Naive thymus-derived CD8-positive, alpha-beta T cell (primary cell): ENCODE measurements around the gene UNKL. TPM values are rescaled to one million over a fixed set of nuclear protein-coding genes. Genes with fewer than 3 reads are reported as not detected.

Experiments
- ATAC-seq, 2 donors: fragments of 150-1000 bp; cut with Tn5 transposase in 1 of 2; sonication (Bioruptor Pico), chemical (Tn5 transposase) in 1 of 2; 1 replicate in 1 of 2; 2 replicates in 1 of 2; pipeline ENCODE4 v1.10.0; 2021; ENCODE audit warnings: mild to moderate bottlenecking in 2 of 2, moderate library complexity in 2 of 2
- POLR2A ChIA-PET: fragments of 350-600 bp; sonication (Branson Sonifier 250); formaldehyde crosslinking; loops from one replicate; lab custom pipeline; 2021; ENCODE audit warnings: antibody characterized with exemption; lab: Charles Lee
- DNase-seq, 10 donors: peaks; one replicate each; pipeline versions ENCODE4 v3.0.0 to v3.0.0-alpha.2; 2020 to 2022
- H3K27ac Mint-ChIP-seq, 10 donors: one replicate each; pipeline ENCODE4 v1.8.0; 2020 to 2022; ENCODE audit warnings: mild to moderate bottlenecking in 10 of 10, mixed read lengths in 10 of 10, moderate library complexity in 4 of 10, inconsistent platforms in 1 of 10
- H3K27me3 Mint-ChIP-seq, 5 donors: one replicate each; pipeline ENCODE4 v1.8.0; 2021 to 2022; ENCODE audit warnings: mixed read lengths in 5 of 5
- H3K36me3 Mint-ChIP-seq, 3 donors: one replicate each; pipeline ENCODE4 v1.8.0; 2020 to 2022; ENCODE audit warnings: mixed read lengths in 3 of 3, mild to moderate bottlenecking in 2 of 3, inconsistent platforms in 1 of 3
- H3K4me1 Mint-ChIP-seq, 4 donors: one replicate each; pipeline ENCODE4 v1.8.0; 2021 to 2022; ENCODE audit warnings: mixed read lengths in 4 of 4
- H3K4me3 Mint-ChIP-seq, 10 donors: one replicate each; pipeline ENCODE4 v1.8.0; 2020 to 2022; ENCODE audit warnings: mild to moderate bottlenecking in 10 of 10, mixed read lengths in 10 of 10, moderate library complexity in 6 of 10, inconsistent platforms in 1 of 10
- H3K9me3 Mint-ChIP-seq, 9 donors: one replicate each; pipeline ENCODE4 v1.8.0; 2020 to 2022; ENCODE audit warnings: mixed read lengths in 9 of 9, mild to moderate bottlenecking in 3 of 9, inconsistent platforms in 1 of 9, moderate library complexity in 1 of 9
- polyA plus RNA-seq, 3 donors: library from polyadenylated mRNA; unstranded; fragments of 300-500 nt; fragmentation: Illumina TruSeq; gene quantifications; one replicate each; pipeline ENCODE4 v1.2.3, GENCODE V29; 2021
- total RNA-seq, 8 experiments: library from RNA in 2 of 8; stranded (reverse) in 2 of 8; gene quantifications; one replicate each; pipeline ENCODE4 v1.2.3 and lab custom pipeline; 2021 to 2026

The UNKL gene
- total and polyA plus RNA-seq, 5 experiments from 2014 or later = 8.3 to 151 (median 11.0) TPM

DNA sequence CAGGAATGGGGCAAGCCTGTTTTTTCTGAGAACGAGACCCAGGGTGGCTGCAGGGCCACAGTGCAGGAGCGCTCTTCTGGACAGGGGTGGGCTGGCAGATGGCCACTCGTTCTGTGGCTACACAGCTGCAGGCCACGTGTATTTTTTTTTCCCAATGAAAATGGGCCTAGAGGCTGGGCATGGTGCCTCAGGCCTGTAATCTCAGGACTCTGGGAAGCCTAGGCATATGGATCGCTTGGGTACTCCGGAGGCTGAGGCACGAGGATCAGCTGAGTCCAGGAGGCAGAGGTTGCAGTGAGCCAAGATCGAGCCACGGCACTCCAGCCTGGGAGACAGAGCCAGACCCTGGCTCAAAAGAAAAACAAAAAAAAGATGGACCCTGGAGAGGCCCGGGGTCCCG, 6.8 kb downstream of the UNKL start:
- no peaks in the 10 kb centered on the region for H3K9me3 Mint-ChIP-seq
- DNase-seq (no peak), ATAC-seq (no peak)
- H3K4me3 Mint-ChIP-seq = peak overlapping the region; percentile 58 to 86 (median 80)
- POLR2A ChIA-PET = interaction anchor here (0.6 to 2.7 kb wide), 7 partner anchors 9 to 298 kb away, joined by 3 to 19 read pairs (median 4); partner anchors contain the start of genes MAPK8IP3, TELO2 and UQCC4
- H3K27ac Mint-ChIP-seq = peak overlapping the region in 6 of 10 donors; percentile 31 to 72 (median 48)
- peaks cover 0 to 38% (median 2%) of the 10 kb centered on the region in 3 donors for H3K36me3 Mint-ChIP-seq
- peaks cover 7 to 57% (median 32%) of the 10 kb centered on the region in 4 donors for H3K4me1 Mint-ChIP-seq
- H3K27me3 Mint-ChIP-seq = no peaks in the 10 kb centered on the region

DNA sequence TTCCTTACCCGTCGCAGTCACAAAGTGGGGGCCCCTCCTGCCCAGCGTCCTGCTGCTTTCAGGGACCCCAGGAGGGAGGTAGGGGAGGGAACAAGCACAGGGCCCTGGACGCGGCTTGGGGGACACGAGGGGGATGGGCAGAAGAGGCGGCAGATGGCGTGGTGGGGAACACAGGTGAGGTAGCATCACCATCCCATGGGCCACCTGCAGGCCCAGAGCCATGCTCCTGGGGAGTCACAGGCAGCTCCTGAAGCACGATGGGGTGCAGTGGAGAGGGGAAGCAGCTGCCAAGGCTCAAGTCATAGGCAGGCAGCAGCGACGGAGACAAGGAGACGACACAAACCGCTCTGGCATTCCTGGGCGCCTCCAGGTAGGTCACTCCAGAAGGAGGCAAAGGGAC, 10.8 kb downstream of the UNKL start:
- Mint-ChIP-seq H3K9me3 (no peaks in the 10 kb centered on the region), H3K27me3 (no peaks in the 10 kb centered on the region), H3K4me3 (no peak overlapping the region), H3K36me3 (peaks cover 0 to 49% (median 2%) of the 10 kb centered on the region in 3 donors), H3K27ac (no peak overlapping the region), H3K4me1 (peaks cover 11 to 39% (median 17%) of the 10 kb centered on the region in 4 donors)
- POLR2A ChIA-PET = interaction anchor here (0.7 kb wide), 1 partner anchor 60 kb away, joined by 3 read pairs; no protein-coding TSS in a partner anchor
- DNase-seq = no peak
- ATAC-seq = no peak

DNA sequence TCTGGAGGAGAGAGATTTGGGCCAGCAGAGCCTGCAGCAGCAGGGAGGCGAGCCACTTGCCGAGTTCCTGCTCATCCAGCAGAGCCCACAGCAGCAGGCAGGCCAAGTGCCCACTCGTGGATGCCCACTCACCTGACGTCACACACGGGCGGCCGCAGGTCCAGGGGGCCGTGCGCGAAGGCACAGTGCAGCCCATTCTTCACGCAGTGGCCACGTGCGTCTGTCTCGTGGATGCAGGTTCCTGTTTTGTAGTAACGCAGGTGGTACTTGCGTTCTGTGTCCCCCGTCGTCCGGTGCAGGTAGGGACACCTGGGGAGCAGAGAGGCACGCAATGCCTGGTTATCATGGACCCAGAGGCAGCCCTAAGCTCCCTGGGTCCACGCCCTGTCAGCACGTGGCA, 11.5 kb downstream of the UNKL start:
- DNase-seq (no peak), ATAC-seq (no peak)
- POLR2A ChIA-PET = interaction anchor here (0.6 to 0.9 kb wide), 3 partner anchors 59 to 101 kb away, joined by 3 to 4 read pairs (median 3); no protein-coding TSS in a partner anchor
- no peaks in the 10 kb centered on the region for H3K9me3 Mint-ChIP-seq
- peak overlapping the region in 1 of 10 donors; percentile 50 for H3K4me3 Mint-ChIP-seq
- H3K27me3 Mint-ChIP-seq = no peaks in the 10 kb centered on the region
- peaks cover 11 to 33% (median 12%) of the 10 kb centered on the region in 4 donors for H3K4me1 Mint-ChIP-seq
- H3K36me3 Mint-ChIP-seq = peaks cover 0 to 54% (median 2%) of the 10 kb centered on the region in 3 donors
- peak overlapping the region in 1 of 10 donors; percentile 76 for H3K27ac Mint-ChIP-seq

DNA sequence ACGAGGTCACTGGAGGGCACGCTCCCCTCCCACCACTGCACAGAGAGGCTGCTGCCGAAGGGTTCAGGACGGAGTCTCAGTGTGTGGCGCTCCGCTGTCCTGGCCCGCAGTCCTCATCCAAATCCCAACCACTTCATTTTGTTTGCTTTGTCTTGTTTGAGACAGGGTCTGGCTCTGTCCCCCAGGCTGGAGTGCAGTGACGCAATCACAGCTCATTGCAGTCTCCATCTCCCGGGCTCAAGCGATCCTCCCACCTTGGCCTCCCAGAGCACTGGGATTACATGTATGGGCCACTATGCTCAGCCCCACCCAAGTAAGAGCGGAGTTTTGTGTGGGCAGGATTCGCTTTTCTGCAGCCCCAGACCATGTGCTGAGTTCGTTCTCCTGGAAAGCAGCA, 12.7 kb downstream of the UNKL start:
- Mint-ChIP-seq H3K4me3 (no peak overlapping the region), H3K27me3 (no peaks in the 10 kb centered on the region), H3K4me1 (peaks cover 5 to 27% (median 7%) of the 10 kb centered on the region in 4 donors), H3K9me3 (no peaks in the 10 kb centered on the region), H3K36me3 (peaks cover 0 to 53% (median 2%) of the 10 kb centered on the region in 3 donors), H3K27ac (no peak overlapping the region)
- POLR2A ChIA-PET = no interaction called here
- no peak for DNase-seq
- no peak for ATAC-seq

DNA sequence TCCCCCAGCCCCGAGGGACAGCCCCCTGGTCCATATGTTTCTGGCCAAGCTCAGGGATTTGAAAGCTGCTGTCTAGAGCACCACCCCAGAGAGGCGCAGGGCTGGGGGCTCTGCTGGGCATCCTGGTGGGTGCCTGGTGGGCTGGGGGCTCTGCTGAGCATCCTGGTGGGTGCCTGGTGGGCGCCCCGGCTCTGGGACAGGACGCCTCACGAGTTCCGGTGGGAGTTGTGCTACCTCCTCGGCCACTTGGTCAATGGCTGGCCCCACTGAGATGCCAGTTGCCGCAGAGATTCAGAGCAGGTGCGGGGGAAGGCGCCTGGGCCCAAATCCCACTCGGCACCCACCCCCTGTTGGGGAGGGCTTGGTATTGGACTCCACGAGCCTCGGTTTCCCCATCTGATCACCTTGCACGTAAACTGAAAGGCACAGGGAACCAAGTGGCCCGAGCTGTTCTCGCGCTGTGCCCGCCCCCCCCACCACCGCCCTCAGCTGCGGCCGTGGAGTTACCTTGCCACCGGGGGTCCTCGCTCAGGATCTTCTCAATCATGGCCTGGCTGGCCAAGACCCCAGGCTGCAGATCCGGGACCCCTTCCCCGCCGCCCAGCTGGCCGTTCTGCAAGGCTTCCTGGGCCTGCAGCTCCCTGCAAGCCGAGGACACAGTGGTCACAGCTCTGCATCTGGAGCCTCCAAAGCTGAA, 13.3 kb downstream of the UNKL start:
- no peak for ATAC-seq
- no peaks in the 10 kb centered on the region for H3K27me3 Mint-ChIP-seq

DNA sequence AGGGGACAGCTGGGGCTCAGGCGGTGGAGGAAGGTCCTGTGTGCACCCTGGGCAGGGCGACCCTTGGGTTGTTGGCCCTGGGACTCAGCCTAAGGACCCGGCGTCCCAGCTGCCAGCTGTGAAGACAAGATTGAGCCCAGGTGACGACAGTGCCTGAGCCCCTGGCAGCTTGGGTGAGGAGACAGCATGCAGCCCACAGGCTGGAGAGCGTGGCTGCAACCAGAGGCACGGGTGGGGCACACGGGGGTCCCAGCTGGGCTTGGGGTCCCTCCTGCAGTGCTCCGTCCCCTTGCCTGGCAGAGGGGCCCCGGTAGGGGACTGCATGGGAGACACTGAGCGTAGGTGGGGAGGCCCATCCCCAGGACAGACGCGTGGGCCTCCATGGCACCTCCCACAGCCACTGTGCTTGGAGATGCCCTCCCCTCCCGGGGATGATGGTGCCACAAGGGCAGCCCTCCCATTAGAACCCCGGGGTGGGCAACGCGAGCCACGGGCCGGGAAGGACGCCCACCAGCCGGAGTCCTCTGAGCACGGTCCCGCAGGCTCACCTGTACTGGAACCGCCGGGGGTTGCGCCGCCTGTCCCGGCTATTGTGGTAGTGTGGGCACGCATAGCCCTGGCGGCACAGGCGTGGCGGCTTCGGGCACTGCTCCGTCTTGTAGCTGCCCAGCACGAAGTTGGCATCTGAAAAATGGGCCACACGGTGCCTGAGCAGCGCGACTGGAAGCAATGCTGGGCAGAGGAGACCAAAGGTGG, 15.5 kb downstream of the UNKL start:
- peaks cover 2 to 16% (median 6%) of the 10 kb centered on the region in 4 donors for H3K4me1 Mint-ChIP-seq
- POLR2A ChIA-PET = interaction anchor here (1.4 kb wide), 1 partner anchor 9 kb away, joined by 4 read pairs; no protein-coding TSS in a partner anchor
- peaks cover 0 to 63% (median 2%) of the 10 kb centered on the region in 3 donors for H3K36me3 Mint-ChIP-seq
- H3K27me3 Mint-ChIP-seq = no peaks in the 10 kb centered on the region
- peak overlapping the region in 1 of 10 donors; percentile 16 for H3K27ac Mint-ChIP-seq
- ATAC-seq = no peak
- no peak overlapping the region for H3K4me3 Mint-ChIP-seq
- no peak for DNase-seq
- no peaks in the 10 kb centered on the region for H3K9me3 Mint-ChIP-seq

More for the DNA sequence above, 13.3 kb downstream of the UNKL start:
- H3K9me3 Mint-ChIP-seq = no peaks in the 10 kb centered on the region
- H3K4me3 Mint-ChIP-seq = no peak overlapping the region
- H3K36me3 Mint-ChIP-seq = peaks cover 0 to 55% (median 2%) of the 10 kb centered on the region in 3 donors
- POLR2A ChIA-PET = interaction anchor here (0.5 kb wide), 1 partner anchor 48 kb away, joined by 4 read pairs; no protein-coding TSS in a partner anchor
- peaks cover 5 to 28% (median 7%) of the 10 kb centered on the region in 4 donors for H3K4me1 Mint-ChIP-seq
- no peak overlapping the region for H3K27ac Mint-ChIP-seq
- DNase-seq = no peak

DNA sequence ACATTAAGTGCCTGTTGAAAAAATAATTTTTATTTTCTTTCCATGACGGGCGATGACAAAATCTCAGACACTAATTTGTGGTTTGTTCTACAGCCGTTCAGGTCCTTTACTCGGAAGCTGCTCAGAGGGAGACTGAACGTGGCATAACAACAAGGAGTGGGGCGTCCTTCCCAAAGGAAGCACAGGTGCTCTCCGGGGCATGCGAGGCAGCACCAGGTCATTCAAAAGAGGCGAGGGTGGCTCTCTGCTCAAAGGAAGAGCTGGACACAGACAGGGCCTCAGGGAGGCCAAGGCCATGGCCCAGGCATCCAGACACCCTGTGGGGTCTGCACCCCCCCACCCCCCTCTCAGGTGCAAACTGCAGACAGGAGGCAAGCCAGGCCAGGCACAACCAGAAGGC, 16.2 kb downstream of the UNKL start:
- ATAC-seq = no peak
- Mint-ChIP-seq H3K36me3 (peaks cover 0 to 62% (median 2%) of the 10 kb centered on the region in 3 donors), H3K9me3 (no peaks in the 10 kb centered on the region), H3K27ac (peak overlapping the region in 1 of 10 donors; percentile 16), H3K4me1 (peaks cover under 1 to 13% (median 4%) of the 10 kb centered on the region in 4 donors), H3K4me3 (no peak overlapping the region), H3K27me3 (no peaks in the 10 kb centered on the region)
- DNase-seq = no peak
- POLR2A ChIA-PET = interaction anchor here (1.4 kb wide), 1 partner anchor 10 kb away, joined by 4 read pairs; no protein-coding TSS in a partner anchor

DNA sequence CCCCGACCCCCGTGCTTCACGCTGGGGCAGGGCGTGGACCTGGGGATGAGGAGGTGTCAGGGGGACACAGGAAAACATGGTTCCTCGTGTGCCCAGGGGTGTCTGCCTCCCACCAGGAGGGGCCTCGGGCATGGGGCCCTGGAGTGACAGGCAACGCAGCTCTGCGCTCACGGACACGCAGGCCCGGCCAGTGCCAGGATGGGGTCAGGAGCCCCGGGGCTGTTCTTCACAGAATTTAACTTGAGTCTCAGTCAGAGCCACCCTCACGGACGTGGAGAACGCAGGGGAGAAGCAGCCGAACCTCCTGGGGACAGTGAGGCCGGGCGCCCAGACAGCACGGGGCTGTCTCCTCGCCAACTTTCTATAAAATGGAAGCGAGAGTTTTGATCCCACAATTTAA, 16.7 kb downstream of the UNKL start:
- no peak for DNase-seq
- H3K4me3 Mint-ChIP-seq = no peak overlapping the region
- peaks cover 0 to 11% (median 2%) of the 10 kb centered on the region in 4 donors for H3K4me1 Mint-ChIP-seq
- POLR2A ChIA-PET = interaction anchor here (1.4 kb wide), 1 partner anchor 10 kb away, joined by 4 read pairs; no protein-coding TSS in a partner anchor
- no peaks in the 10 kb centered on the region for H3K9me3 Mint-ChIP-seq
- H3K27ac Mint-ChIP-seq = peak overlapping the region in 1 of 10 donors; percentile 16
- H3K36me3 Mint-ChIP-seq = peaks cover 0 to 60% (median 2%) of the 10 kb centered on the region in 3 donors
- ATAC-seq = no peak
- no peaks in the 10 kb centered on the region for H3K27me3 Mint-ChIP-seq

DNA sequence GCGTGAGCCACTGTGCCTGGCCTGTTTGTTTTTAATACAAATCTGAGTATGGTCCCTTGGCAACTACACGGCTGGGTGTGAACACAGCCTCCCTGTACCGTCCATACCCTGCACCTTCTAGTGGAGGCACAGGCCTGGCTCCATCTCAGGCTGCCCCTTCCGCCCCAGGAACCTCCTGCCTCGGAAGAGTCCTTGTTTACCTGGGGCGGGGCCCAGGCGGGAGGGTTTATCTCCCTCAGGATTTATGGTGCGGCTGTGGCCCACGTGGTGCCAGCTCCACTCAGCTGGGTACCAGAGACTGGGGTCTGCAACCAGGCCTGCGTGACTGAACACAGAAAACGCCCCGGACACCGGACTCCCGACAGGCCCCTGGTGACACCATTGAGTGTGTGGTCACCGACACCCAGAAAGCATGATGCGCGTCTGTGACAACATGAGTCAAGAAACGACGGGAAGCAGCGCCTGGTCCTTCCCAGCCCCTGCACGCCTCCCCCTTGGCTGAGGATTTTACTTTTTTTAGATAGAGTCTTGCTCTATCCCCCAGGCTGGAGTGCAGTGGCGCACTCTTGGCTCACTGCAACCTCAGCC, 19.0 kb downstream of the UNKL start:
- ATAC-seq (no peak), DNase-seq (no peak)
- H3K27ac Mint-ChIP-seq = no peak overlapping the region
- H3K36me3 Mint-ChIP-seq = peaks cover 0 to 60% (median 2%) of the 10 kb centered on the region in 3 donors
- POLR2A ChIA-PET = no interaction called here
- no peaks in the 10 kb centered on the region for H3K27me3 Mint-ChIP-seq
- H3K9me3 Mint-ChIP-seq = no peaks in the 10 kb centered on the region
- no peak overlapping the region for H3K4me3 Mint-ChIP-seq
- peaks cover 0 to 7% (median 0%) of the 10 kb centered on the region in 4 donors for H3K4me1 Mint-ChIP-seq

DNA sequence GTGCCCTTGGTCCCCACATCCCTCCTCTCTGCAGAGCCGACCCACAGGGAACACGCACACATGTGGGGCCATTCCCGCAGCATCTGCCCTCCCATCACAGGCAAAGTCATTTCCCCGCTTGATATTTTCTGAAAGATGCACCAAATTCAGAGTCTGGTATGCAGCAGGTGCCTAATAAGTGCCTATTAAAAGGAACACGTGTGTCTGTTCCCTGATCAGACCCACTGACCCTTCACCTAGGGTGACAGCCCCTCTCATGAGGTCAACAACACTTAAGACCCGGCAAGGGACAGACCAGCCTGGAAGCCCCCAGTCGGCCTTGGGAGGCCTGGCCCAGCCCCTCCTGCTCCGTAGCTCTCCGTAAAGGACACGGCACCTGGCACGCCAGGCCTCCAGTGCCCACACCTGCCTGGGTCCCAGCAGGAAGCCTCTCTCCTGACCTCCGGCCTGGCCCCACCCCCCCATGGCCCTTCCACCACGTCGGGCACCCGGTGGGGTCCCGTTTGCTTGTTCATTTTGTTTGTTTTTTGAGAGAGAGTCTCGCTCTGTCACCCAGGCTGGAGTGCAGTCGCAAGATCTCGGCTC, 20.0 kb downstream of the UNKL start:
- no peak overlapping the region for H3K27ac Mint-ChIP-seq
- H3K27me3 Mint-ChIP-seq = no peaks in the 10 kb centered on the region
- H3K4me1 Mint-ChIP-seq = peaks cover 0 to 5% (median 0%) of the 10 kb centered on the region in 4 donors
- POLR2A ChIA-PET = no interaction called here
- no peak overlapping the region for H3K4me3 Mint-ChIP-seq
- peaks cover 0 to 62% (median 7%) of the 10 kb centered on the region in 3 donors for H3K36me3 Mint-ChIP-seq
- no peaks in the 10 kb centered on the region for H3K9me3 Mint-ChIP-seq
- DNase-seq (no peak), ATAC-seq (no peak)

DNA sequence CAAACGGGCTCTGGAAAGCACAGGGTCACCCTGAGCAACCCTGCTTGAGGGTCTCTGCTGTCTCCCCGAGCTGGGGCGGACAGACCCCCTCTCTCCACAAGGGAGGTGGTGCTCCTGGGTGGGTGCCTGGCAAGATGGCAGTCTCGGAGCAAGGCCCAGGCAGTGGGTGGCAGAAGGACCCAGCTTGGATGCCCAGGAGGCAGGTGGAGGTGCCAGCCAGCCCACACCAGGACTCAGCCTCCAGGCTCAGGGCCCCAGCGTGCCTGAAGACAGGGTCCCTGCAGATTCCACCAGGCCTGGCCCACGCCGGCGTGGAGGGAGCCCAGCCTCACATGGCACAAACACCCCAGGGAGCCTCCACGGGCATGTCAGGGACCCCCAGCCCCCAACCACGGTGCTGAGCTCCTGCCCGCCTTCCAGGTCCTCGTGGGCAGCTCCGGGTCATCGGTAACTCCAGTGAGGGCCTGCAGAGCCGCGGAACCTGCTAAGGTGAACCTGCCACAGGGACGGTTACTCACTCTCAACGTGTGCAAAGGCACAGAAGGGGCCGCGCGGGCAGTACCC, 20.8 kb downstream of the UNKL start:
- Mint-ChIP-seq H3K9me3 (no peaks in the 10 kb centered on the region), H3K4me1 (peaks cover 0 to 5% (median 0%) of the 10 kb centered on the region in 4 donors), H3K27me3 (no peaks in the 10 kb centered on the region), H3K4me3 (no peak overlapping the region), H3K27ac (no peak overlapping the region), H3K36me3 (peaks cover 0 to 58% (median 6%) of the 10 kb centered on the region in 3 donors)
- POLR2A ChIA-PET = no interaction called here
- no peak for DNase-seq
- ATAC-seq = no peak

DNA sequence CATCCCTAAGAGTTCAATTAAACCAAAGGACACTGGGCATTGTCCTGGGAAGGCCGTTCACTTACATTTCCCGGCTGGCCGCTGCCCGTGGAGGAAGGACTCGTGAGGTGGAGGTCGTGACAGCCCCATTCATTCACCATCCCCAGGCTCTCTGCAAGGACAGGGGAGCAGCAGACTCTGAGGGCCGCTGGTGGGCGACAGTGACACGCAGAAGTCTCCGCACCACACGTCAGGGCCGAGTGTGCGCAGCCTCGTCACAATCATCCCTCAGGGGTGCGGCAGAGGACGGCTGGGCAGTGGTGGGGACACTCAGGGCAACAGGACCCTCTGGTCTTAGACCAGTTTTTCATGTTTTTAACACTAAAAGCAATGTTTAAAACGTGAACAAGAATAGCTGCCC, 21.7 kb downstream of the UNKL start:
- Mint-ChIP-seq H3K9me3 (no peaks in the 10 kb centered on the region), H3K27ac (peak overlapping the region in 2 of 10 donors; percentile 10 to 19), H3K4me1 (peaks cover 0 to 5% (median 0%) of the 10 kb centered on the region in 4 donors), H3K36me3 (peaks cover 0 to 53% (median 6%) of the 10 kb centered on the region in 3 donors), H3K4me3 (no peak overlapping the region), H3K27me3 (no peaks in the 10 kb centered on the region)
- POLR2A ChIA-PET = no interaction called here
- ATAC-seq (no peak), DNase-seq (no peak)
